ENCODE data around the gene ZNF700.

DNA sequence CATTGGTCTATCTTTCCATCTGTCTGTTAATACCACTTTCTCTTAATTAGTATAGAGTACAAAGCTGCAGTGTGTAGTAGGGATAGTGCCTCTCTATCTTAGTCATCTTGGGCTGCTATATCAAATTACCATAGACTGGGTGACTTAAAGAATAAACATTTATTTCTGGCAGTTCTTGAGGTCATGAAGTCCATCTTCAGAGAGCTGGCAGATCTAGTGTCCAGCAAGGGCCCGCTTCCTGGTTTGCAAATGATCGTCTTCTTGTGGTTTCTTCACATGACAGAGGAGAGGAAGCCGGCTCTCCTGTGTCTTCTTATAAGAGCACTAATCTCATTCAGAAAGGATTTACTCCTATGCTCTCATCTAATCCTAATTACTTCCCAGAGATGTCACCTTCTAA, 6.1 kb downstream of the ZNF700 start:
- TF ChIP-seq MYC (IDR thresholded peaks at IDR 0.05; ENCODE audit: low read depth, low read length), result no peak
- no peak for TF ChIP-seq CTCF (IDR thresholded peaks at IDR 0.05; ENCODE audit: extremely low read depth in 1 of 2, insufficient read depth in 1 of 2, low read depth in 1 of 2, low read length in 2 of 2)
- no peak for TF ChIP-seq EZH2 (IDR thresholded peaks at IDR 0.05; ENCODE audit: borderline replicate concordance, low read depth, low read length, severe bottlenecking)
- TF ChIP-seq JUN (IDR thresholded peaks at IDR 0.05; ENCODE audit: borderline replicate concordance, insufficient read depth, insufficient read length, low read depth), result no peak
- TF ChIP-seq FOS (IDR thresholded peaks at IDR 0.05; ENCODE audit: borderline replicate concordance, insufficient read depth, low read length), result no peak
- no peak for TF ChIP-seq POLR2A (IDR thresholded peaks at IDR 0.05; ENCODE audit: low read depth, low read length)
- no peak for TF ChIP-seq GATA2 (IDR thresholded peaks at IDR 0.05; ENCODE audit: insufficient read depth, insufficient read length, low read depth, low read length)

All from endothelial cell of umbilical vein (primary cell).